ENCODE results near the gene AFF3. TPM values are rescaled to one million over a fixed set of nuclear protein-coding genes. Genes with fewer than 3 reads are reported as not detected.

The AFF3 gene
- total RNA-seq, 1 experiment from 2014 or later, result 0.22 TPM

DNA sequence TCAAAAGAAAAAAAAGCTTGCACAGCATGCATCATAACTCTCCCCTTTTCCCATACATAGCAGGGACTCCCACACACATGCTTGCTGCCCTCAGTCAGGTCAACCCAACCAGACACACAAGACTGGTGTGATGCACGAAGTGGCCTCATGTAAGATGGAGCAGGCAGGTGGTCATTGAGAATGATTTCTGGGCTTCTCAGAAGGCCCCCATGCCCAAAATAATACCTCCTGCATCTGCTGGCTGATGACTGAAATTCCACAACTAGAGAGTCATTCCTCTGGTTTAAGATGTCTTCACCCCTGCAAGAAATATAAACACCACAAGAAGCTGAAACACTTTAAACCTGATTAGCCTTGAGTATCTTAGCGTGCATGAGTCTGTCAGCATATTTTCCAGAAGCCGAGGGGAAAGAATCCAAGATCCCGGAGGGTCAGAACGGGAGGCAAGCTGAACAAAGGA is 131.1 kb downstream of the AFF3 start:
- TF ChIP-seq, protein P1, sequence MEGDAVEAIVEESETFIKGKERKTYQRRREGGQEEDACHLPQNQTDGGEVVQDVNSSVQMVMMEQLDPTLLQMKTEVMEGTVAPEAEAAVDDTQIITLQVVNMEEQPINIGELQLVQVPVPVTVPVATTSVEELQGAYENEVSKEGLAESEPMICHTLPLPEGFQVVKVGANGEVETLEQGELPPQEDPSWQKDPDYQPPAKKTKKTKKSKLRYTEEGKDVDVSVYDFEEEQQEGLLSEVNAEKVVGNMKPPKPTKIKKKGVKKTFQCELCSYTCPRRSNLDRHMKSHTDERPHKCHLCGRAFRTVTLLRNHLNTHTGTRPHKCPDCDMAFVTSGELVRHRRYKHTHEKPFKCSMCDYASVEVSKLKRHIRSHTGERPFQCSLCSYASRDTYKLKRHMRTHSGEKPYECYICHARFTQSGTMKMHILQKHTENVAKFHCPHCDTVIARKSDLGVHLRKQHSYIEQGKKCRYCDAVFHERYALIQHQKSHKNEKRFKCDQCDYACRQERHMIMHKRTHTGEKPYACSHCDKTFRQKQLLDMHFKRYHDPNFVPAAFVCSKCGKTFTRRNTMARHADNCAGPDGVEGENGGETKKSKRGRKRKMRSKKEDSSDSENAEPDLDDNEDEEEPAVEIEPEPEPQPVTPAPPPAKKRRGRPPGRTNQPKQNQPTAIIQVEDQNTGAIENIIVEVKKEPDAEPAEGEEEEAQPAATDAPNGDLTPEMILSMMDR (conservative IDR thresholded peaks at IDR 0.05), result no peak
- H2BK20ac ChIP-seq (ENCODE audit: low read depth, low read length, poor library complexity, severe bottlenecking), result no peak overlapping the region
- H3K9me3 ChIP-seq (ENCODE audit: control insufficient read depth, low read depth, low read length), result no peaks in the 10 kb centered on the region
- WGBS (ENCODE audit: extremely low coverage, insufficient read length, low lambda C conversion rate), result no CpG with 5 or more reads among the region's 5 CpGs
- H3K27me3 ChIP-seq (ENCODE audit: insufficient read depth, low read length), result no peaks in the 10 kb centered on the region
- H4K5ac ChIP-seq (ENCODE audit: insufficient read length, low read depth, low read length), result no peak overlapping the region
- H2AFZ ChIP-seq (ENCODE audit: low read length), result no peak overlapping the region
- H2BK5ac ChIP-seq (ENCODE audit: insufficient read length, low read length), result no peak overlapping the region
- H3K4ac ChIP-seq (ENCODE audit: low read depth, low read length), result no peak overlapping the region
- Mint-ChIP-seq H3K27ac (no peak overlapping the region), H3K36me3 (ENCODE audit: insufficient read depth in 1 of 3, low read depth in 3 of 3) (no peaks in the 10 kb centered on the region), H3K9me3 (no peaks in the 10 kb centered on the region), H3K27me3 (ENCODE audit: low read depth) (peaks cover 3% of the 10 kb centered on the region; the same call in 1 of the 2 replicates), H3K4me3 (no peak overlapping the region), H3K4me1 (0 out of 4 replicates have a peak, but pooled peaks cover 0 to 4% of the 10 kb centered on the region in 2 experiments)
- no peak overlapping the region for H2BK12ac ChIP-seq (ENCODE audit: insufficient read length, low read depth, low read length)
- H3K23ac ChIP-seq (ENCODE audit: insufficient read length, low read depth, low read length), result no peak overlapping the region
- no peaks in the 10 kb centered on the region for H3K79me1 ChIP-seq (ENCODE audit: insufficient read depth, low read depth, low read length, poor library complexity, severe bottlenecking)
- H3K27ac ChIP-seq (ENCODE audit: insufficient read length, low read depth, low read length), result no peak overlapping the region
- H3T11ph ChIP-seq (ENCODE audit: low read length), result no peak overlapping the region
- H4K20me1 ChIP-seq (ENCODE audit: control insufficient read depth, insufficient read depth, insufficient read length), result no peaks in the 10 kb centered on the region
- no peak overlapping the region for H3K14ac ChIP-seq (ENCODE audit: insufficient read depth, low read length)
- H3K23me2 ChIP-seq (ENCODE audit: insufficient read length, low read depth, low read length, poor library complexity, severe bottlenecking), result no peaks in the 10 kb centered on the region
- H4K91ac ChIP-seq (ENCODE audit: insufficient read length, low read depth, low read length), result no peak overlapping the region
- no peak overlapping the region for H2BK120ac ChIP-seq (ENCODE audit: low read depth, low read length, poor library complexity, severe bottlenecking)
- no peak overlapping the region for H3K9ac ChIP-seq (ENCODE audit: extremely low read depth, insufficient read length, low read length)
- H4K8ac ChIP-seq (replicated peaks; ENCODE audit: insufficient read length, low read depth, low read length), result no peak overlapping the region
- H3K4me1 ChIP-seq (ENCODE audit: insufficient read depth, low read length), result no peaks in the 10 kb centered on the region
- H3K79me2 ChIP-seq (ENCODE audit: insufficient read depth, low read length), result no peaks in the 10 kb centered on the region
- DNase-seq, result no peak
- H2AK5ac ChIP-seq (ENCODE audit: insufficient read length, low read length), result no peak overlapping the region
- no peak overlapping the region for H3K18ac ChIP-seq (ENCODE audit: insufficient read length, low read depth, low read length)
- no peak overlapping the region for H3K4me2 ChIP-seq (ENCODE audit: insufficient read depth, insufficient read length, low read length)
- no peak overlapping the region for H2BK15ac ChIP-seq (ENCODE audit: low read depth, low read length)
- no peak overlapping the region for H3K56ac ChIP-seq (ENCODE audit: insufficient read length, low read depth, low read length)
